Muscle of leg (tissue), 11 donors: ENCODE data around the gene UBA3. TPM values are rescaled to one million over a fixed set of nuclear protein-coding genes. Genes with fewer than 3 reads are reported as not detected.

ENCODE experiments used
- DNase-seq: peaks from one replicate; pipeline ENCODE4 v3.0.0; 2013
- H3K27ac ChIP-seq: one replicate; pipeline ENCODE4 v1.5.1; 2013; ENCODE audit warnings: mild to moderate bottlenecking, low read length, control low read depth
- H3K27me3 ChIP-seq: one replicate; pipeline ENCODE4 v1.6.1; 2013; ENCODE audit warnings: low read length; ENCODE audit not compliant: control insufficient read depth, insufficient read depth
- H3K36me3 ChIP-seq: one replicate; pipeline ENCODE4 v1.6.1; 2013; ENCODE audit warnings: low read length; ENCODE audit not compliant: control insufficient read depth, insufficient read depth
- H3K4me1 ChIP-seq: one replicate; pipeline ENCODE4 v1.6.1; 2013; ENCODE audit warnings: low read length; ENCODE audit not compliant: control insufficient read depth, insufficient read depth
- H3K4me3 ChIP-seq: one replicate; pipeline ENCODE4 v1.5.1; 2013; ENCODE audit warnings: low read length, control low read depth
- H3K9me3 ChIP-seq: replicated peaks from 2 replicates; pipeline ENCODE4 v1.6.1; 2013; ENCODE audit warnings: low read depth, low read length; ENCODE audit not compliant: control insufficient read depth
- WGBS: methylation state at CpG from one replicate; pipeline ENCODE4 v1.1.5; 2013; ENCODE audit warnings: missing lambda C conversion rate; ENCODE audit not compliant: insufficient coverage; 5-methylcytosine and 5-hydroxymethylcytosine counted together
- polyA plus RNA-seq, 8 donors: library from polyadenylated mRNA; unstranded; fragments of 120-200 nt; gene quantifications; one replicate each; pipeline versions ENCODE4 v1.2.1 to v1.2.3, GENCODE V29; 2013; ENCODE audit warnings: inconsistent platforms in 1 of 8, low replicate concordance in 1 of 8; ENCODE audit not compliant: insufficient read length in 8 of 8, insufficient read depth in 1 of 8
- total RNA-seq: library from RNA; stranded (reverse); fragments of 120-200 nt; gene quantifications from one replicate; pipeline ENCODE4 v1.2.4, GENCODE V29; 2013

UBA3 gene
- total and polyA plus RNA-seq, 9 donors = 40.9 to 51.1 (median 42.8) TPM

DNA sequence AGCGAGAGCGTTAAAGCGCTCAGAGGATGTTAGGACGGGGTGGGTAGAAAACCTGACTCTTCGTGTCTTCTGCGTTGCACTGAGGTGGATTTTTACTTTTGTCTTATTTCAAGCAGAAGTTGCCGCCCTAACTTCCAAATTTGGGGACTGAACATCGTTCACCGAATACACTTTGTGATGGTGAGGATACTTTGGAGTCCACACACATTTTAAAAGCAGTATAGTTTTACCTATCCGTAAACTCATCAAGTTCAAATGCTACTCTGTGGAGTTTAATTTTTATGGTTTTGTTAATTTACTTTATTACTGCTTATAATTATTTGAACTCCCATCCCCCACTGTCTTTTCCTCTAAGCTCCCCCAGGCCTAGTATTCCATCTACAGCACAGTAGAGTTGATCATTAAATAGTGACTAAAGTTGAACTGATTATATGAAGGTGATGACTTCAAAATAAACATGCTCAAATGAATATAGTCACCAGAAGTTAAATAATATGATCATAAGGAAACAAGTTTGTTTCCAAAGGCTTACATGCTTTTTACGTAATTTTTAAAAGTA is 66.1 kb downstream of the UBA3 start:
- Histone ChIP-seq H3K27ac (peak overlapping the region; percentile 93), H3K9me3 (no peaks in the 10 kb centered on the region), H3K4me3 (peak overlapping the region; percentile 78), H3K4me1 (peaks cover 10% of the 10 kb centered on the region), H3K36me3 (peaks cover 6% of the 10 kb centered on the region), H3K27me3 (no peaks in the 10 kb centered on the region)
- DNase-seq = no peak
- 0% methylated on average over 6 of the region's 11 CpGs for WGBS

GRCh38 chr3:69013253-69014021 is 66.7 kb downstream of the UBA3 start, which contains the start of gene EOGT:
Gene EOGT (minus strand): TSS chr3:69013684. CDS start chr3:69009846, 3,838 bp downstream.
- Histone ChIP-seq H3K27ac (peak within 1 kb of the TSS; percentile 93), H3K27me3 (no peaks in the 10 kb centered on the region), H3K4me1 (peaks cover 13% of the 10 kb centered on the region), H3K9me3 (no peaks in the 10 kb centered on the region), H3K36me3 (peaks cover 10% of the 10 kb centered on the region), H3K4me3 (peak within 1 kb of the TSS; percentile 78)
- DNase-seq = peak; percentile 90
- WGBS = under 1% methylated on average over 96 of the region's 96 CpGs

DNA sequence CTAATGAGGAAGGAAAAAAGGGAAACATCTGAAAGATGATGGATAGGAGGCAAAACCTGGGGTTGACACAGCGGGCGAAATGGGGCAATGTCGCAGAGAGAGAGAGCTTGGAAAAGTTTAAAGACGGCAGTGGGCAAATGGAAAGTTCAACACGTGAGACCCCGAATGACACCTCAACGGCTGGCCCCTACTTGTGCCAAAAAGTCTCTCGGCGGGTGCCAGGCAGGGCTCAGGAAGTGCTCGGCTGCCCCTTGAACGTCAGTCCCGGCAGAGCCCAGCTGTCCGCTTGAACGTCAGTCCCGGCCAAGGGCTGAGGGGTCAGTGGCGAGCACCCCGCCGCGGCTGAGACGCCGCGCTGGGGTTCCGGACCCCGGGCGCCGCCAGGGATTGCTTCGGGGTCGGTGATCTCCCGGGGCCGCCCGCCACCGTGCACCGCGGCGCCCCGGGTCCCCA is 67.3 kb downstream of the UBA3 start:
- DNase-seq = peak; percentile 75
- Histone ChIP-seq H3K4me1 (peaks cover 13% of the 10 kb centered on the region), H3K27me3 (no peaks in the 10 kb centered on the region), H3K36me3 (peaks cover 8% of the 10 kb centered on the region), H3K4me3 (peak overlapping the region; percentile 78), H3K27ac (peak overlapping the region; percentile 82), H3K9me3 (no peaks in the 10 kb centered on the region)
- WGBS = 1% methylated on average over 36 of the region's 36 CpGs

GRCh38 chr3:69012100-69012799 is 67.9 kb downstream of the UBA3 start:
- Histone ChIP-seq H3K9me3 (no peaks in the 10 kb centered on the region), H3K4me3 (peak overlapping the region; percentile 78), H3K27ac (peak overlapping the region; percentile 82), H3K36me3 (peaks cover 10% of the 10 kb centered on the region), H3K27me3 (no peaks in the 10 kb centered on the region), H3K4me1 (peaks cover 13% of the 10 kb centered on the region)
- peak; percentile 70 for DNase-seq
- 56% methylated on average over 14 of the region's 22 CpGs for WGBS

DNA sequence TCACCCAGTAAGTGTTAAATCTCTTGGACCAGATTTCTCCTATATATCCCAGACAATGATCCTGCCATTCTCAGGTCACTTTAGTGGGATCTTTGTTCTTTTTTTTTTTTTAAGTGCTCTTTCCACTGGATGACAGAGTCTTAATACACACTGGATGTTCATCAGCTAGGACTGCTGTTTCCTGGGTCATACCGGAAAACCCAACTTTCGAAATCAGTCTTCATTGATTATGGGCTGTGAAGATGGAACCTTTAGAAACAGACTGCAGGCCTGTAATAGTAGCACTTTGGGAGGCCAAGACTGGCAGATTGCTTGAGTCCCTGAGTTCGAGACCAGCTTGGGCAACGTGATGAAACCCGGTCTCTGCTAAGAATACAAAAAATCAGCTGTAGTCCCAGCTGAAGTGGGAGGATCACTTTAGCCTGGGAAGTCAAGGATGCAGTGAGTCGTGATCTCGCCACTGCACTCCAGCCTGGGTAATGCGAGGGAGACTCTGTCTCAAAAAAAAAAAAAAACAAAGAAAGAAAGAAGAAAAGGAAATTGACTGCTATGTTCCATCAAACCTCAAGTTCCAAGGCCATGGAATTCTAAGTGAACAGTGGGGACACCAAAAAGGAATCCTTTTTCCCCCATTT is 69.0 kb downstream of the UBA3 start:
- Histone ChIP-seq H3K27me3 (no peaks in the 10 kb centered on the region), H3K27ac (no peak overlapping the region), H3K4me3 (no peak overlapping the region), H3K9me3 (no peaks in the 10 kb centered on the region), H3K36me3 (peaks cover 11% of the 10 kb centered on the region), H3K4me1 (peaks cover 13% of the 10 kb centered on the region)
- 82% methylated on average over 4 of the region's 8 CpGs for WGBS
- no peak for DNase-seq

DNA sequence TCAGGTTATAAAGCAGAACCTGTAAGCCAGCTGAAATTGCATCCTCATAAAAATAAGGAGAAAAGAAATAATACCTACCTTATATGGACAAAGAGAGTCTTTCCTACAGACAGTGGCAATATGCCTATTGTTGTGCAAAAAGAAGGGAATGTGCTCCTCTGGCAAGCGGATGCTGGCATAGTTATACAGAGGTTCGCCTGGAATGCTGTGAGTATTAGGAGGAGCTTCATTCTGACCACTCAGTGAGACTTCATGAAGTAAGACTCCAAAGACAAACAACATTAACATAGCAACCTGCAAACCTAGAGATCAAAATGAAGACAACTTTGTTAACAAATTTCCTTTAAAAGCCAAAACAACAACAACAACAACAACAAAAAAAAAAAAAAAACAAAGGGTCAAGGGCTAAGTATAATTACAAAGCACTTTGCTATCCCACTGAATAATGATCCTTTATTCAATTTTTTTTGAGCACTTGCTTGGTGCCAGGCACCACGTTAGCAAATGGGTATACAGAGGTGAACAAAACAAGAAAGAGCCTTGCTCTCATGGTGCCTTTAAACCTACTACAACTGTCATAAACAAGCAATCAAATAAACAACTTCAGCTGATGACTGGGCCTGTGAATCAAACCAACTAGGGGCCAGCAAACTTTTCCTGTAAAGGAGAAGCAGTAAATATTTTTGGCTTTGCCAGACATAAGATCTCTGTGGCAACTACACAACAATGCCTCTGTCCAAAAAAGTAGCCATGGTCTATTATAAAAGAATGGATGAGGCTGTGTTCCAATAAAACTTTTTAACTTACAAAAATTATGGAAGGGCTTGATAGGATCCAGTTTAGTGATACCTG is 70.4 kb downstream of the UBA3 start:
- Histone ChIP-seq H3K27me3 (no peaks in the 10 kb centered on the region), H3K9me3 (no peaks in the 10 kb centered on the region), H3K27ac (peak overlapping the region; percentile 17), H3K4me1 (peaks cover 13% of the 10 kb centered on the region), H3K4me3 (no peak overlapping the region), H3K36me3 (peaks cover 16% of the 10 kb centered on the region)
- WGBS = no CpG with 5 or more reads among the region's 3 CpGs
- DNase-seq = peak; percentile 83

DNA sequence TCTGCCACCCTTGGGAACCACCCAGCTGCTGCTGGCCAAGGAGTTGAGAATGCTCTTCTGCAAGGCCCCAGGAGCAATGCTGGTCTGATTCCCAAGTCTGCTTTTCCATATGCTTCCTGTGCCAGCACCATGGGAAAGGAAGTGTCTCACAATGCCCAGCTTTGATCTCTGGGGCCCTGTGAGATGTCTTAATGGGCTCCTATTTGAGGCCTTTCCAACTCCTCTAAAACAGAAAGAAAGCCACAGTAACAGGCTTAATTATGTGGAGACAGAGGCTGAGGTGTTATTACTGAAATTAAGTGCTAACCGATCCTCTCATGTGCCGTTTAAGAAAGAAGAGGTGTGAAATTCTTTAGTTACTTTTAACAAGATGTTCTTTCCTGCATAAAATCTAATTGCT is 71.2 kb downstream of the UBA3 start:
- H3K36me3 ChIP-seq = peaks cover 16% of the 10 kb centered on the region

GRCh38 chr3:69005791-69006482 is 74.2 kb downstream of the UBA3 start:
- Histone ChIP-seq H3K9me3 (no peaks in the 10 kb centered on the region), H3K27ac (no peak overlapping the region), H3K4me3 (no peak overlapping the region), H3K36me3 (peaks cover 24% of the 10 kb centered on the region), H3K27me3 (no peaks in the 10 kb centered on the region), H3K4me1 (peaks cover 4% of the 10 kb centered on the region)
- no peak for DNase-seq
- WGBS = 100% methylated on average over 1 of the region's 5 CpGs

More for the DNA sequence above, 71.2 kb downstream of the UBA3 start:
- H3K27ac ChIP-seq = no peak overlapping the region
- DNase-seq = no peak
- H3K4me1 ChIP-seq = peaks cover 13% of the 10 kb centered on the region
- no peak overlapping the region for H3K4me3 ChIP-seq
- WGBS = no CpG with 5 or more reads among the region's 2 CpGs
- H3K27me3 ChIP-seq = no peaks in the 10 kb centered on the region
- H3K9me3 ChIP-seq = no peaks in the 10 kb centered on the region
